HepG2 (cell line): Measurements from ENCODE around the gene AHCYL1. TPM values are rescaled to one million over a fixed set of nuclear protein-coding genes. Genes with fewer than 3 reads are reported as not detected.

Experiments used
- ARID5B ChIP-seq: IDR thresholded peaks from 2 replicates; pipeline ENCODE4 v1.4.0; 2020; ENCODE audit warnings: mild to moderate bottlenecking, missing genetic modification reagents
- ATF4 ChIP-seq, 2 experiments: fragments of 450-650 bp in 1 of 2; sonication (generic) in 1 of 2; formaldehyde crosslinking; IDR thresholded peaks; 2 replicates each; pipeline versions ENCODE4 v1.5.0 to v1.8.0; 2020 to 2022; ENCODE audit warnings: mild to moderate bottlenecking in 1 of 2, missing genetic modification reagents in 1 of 2
- ATM ChIP-seq: fragments of 450-650 bp; IDR thresholded peaks from 2 replicates; pipeline ENCODE4 v1.7.1; 2017; ENCODE audit warnings: mild to moderate bottlenecking, borderline replicate concordance
- HNRNPLL ChIP-seq: fragments of 200-400 bp; formaldehyde crosslinking; IDR thresholded peaks from 2 replicates; pipeline ENCODE4 v1.6.1; 2017; ENCODE audit warnings: mild to moderate bottlenecking, low read depth, low read length; ENCODE audit not compliant: poor library complexity, severe bottlenecking
- NRL ChIP-seq: sonication (generic); formaldehyde crosslinking; IDR thresholded peaks from 2 replicates; pipeline ENCODE4 v1.5.0; 2020; ENCODE audit warnings: missing genetic modification reagents, mild to moderate bottlenecking, moderate library complexity, borderline replicate concordance
- RAD21 ChIP-seq: fragments of 450-650 bp; formaldehyde crosslinking; IDR thresholded peaks from 2 replicates; pipeline ENCODE4 v1.5.0; 2020; ENCODE audit warnings: mild to moderate bottlenecking
- RFX5 ChIP-seq: IDR thresholded peaks from 2 replicates; pipeline ENCODE4 v1.6.1; 2011; ENCODE audit warnings: low read depth, low read length, improper control_type of control experiment
- SATB2 ChIP-seq: sonication (generic); formaldehyde crosslinking; IDR thresholded peaks from 2 replicates; pipeline ENCODE4 v1.5.0; 2020; ENCODE audit warnings: missing genetic modification reagents
- TFAP4 ChIP-seq: sonication (generic); IDR thresholded peaks from 2 replicates; pipeline ENCODE4 v1.6.1; 2016; ENCODE audit warnings: low read depth, borderline replicate concordance
- ZC3H4 ChIP-seq: sonication (generic); formaldehyde crosslinking; IDR thresholded peaks from 2 replicates; pipeline ENCODE4 v1.4.0; 2020; ENCODE audit warnings: missing genetic modification reagents, borderline replicate concordance
- ZFYVE20 ChIP-seq: sonication (generic); formaldehyde crosslinking; IDR thresholded peaks from 2 replicates; pipeline ENCODE4 v1.8.0; 2023; ENCODE audit warnings: low read depth, mild to moderate bottlenecking, moderate library complexity, missing genetic modification reagents, borderline replicate concordance
- ZNF224 ChIP-seq: sonication (generic); formaldehyde crosslinking; IDR thresholded peaks from 2 replicates; pipeline ENCODE4 v1.5.0; 2020; ENCODE audit warnings: mild to moderate bottlenecking, missing genetic modification reagents
- ZNF234 ChIP-seq: sonication (generic); formaldehyde crosslinking; conservative IDR thresholded peaks from 2 replicates; pipeline ENCODE4 v1.5.1; 2020; ENCODE audit warnings: mild to moderate bottlenecking, missing genetic modification reagents
- ZNF253 ChIP-seq: sonication (generic); formaldehyde crosslinking; IDR thresholded peaks from 2 replicates; pipeline ENCODE4 v1.8.0; 2022; ENCODE audit warnings: mild to moderate bottlenecking, missing genetic modification reagents, borderline replicate concordance
- ZNF451 ChIP-seq: sonication (generic); formaldehyde crosslinking; IDR thresholded peaks from 2 replicates; pipeline ENCODE4 v1.5.0; 2020; ENCODE audit warnings: mild to moderate bottlenecking, missing genetic modification reagents
- ZNF552 ChIP-seq: sonication (generic); formaldehyde crosslinking; IDR thresholded peaks from 2 replicates; pipeline ENCODE4 v1.9.0; 2022; ENCODE audit warnings: missing genetic modification reagents, mild to moderate bottlenecking, borderline replicate concordance
- ZNF660 ChIP-seq: sonication (generic); formaldehyde crosslinking; IDR thresholded peaks from 2 replicates; pipeline ENCODE4 v1.5.1; 2020; ENCODE audit warnings: mild to moderate bottlenecking, low read depth, missing genetic modification reagents, borderline replicate concordance
- ZNF670 ChIP-seq: sonication (generic); formaldehyde crosslinking; IDR thresholded peaks from 2 replicates; pipeline ENCODE4 v1.8.0; 2022; ENCODE audit warnings: mild to moderate bottlenecking, missing genetic modification reagents, borderline replicate concordance
- ZNF790 ChIP-seq: sonication (generic); formaldehyde crosslinking; IDR thresholded peaks from 2 replicates; pipeline ENCODE4 v1.8.0; 2022; ENCODE audit warnings: missing genetic modification reagents, mild to moderate bottlenecking, borderline replicate concordance
- polyA plus RNA-seq, 8 experiments: library from polyadenylated mRNA; depleted of rRNA in 3 of 8; stranded (reverse) in 7 of 8; unstranded in 1 of 8; fragments of >200 nt; fragmentation: Illumina TruSeq in 4 of 8; extraction: Trizol in 4 of 8; gene quantifications; 2 replicates each; pipeline versions ENCODE4 v1.2.1 to v1.2.3, GENCODE V29; 2011 to 2016; ENCODE audit warnings: low read depth in 4 of 8, missing spikeins in 1 of 8, mixed read lengths in 1 of 8; ENCODE audit not compliant: insufficient read depth in 1 of 8
- total RNA-seq, 5 experiments: library from RNA; depleted of rRNA; stranded (reverse); fragments of >200 nt; fragmentation: Illumina TruSeq; extraction: Trizol; gene quantifications; 2 replicates each; pipeline ENCODE4 v1.2.3, GENCODE V29; 2016; ENCODE audit warnings: low read depth in 1 of 5
- TF ChIP-seq, protein P1 (sequence below): sonication (generic); formaldehyde crosslinking; IDR thresholded peaks from 2 replicates; pipeline ENCODE4 v1.4.0; 2020; ENCODE audit warnings: missing genetic modification reagents, borderline replicate concordance

The AHCYL1 gene
- total and polyA plus RNA-seq, 2 of the 13 experiments (the other 11 are each of a cell fraction or from before 2014, with no cell fraction given) = 40.9 to 76.3 TPM

DNA sequence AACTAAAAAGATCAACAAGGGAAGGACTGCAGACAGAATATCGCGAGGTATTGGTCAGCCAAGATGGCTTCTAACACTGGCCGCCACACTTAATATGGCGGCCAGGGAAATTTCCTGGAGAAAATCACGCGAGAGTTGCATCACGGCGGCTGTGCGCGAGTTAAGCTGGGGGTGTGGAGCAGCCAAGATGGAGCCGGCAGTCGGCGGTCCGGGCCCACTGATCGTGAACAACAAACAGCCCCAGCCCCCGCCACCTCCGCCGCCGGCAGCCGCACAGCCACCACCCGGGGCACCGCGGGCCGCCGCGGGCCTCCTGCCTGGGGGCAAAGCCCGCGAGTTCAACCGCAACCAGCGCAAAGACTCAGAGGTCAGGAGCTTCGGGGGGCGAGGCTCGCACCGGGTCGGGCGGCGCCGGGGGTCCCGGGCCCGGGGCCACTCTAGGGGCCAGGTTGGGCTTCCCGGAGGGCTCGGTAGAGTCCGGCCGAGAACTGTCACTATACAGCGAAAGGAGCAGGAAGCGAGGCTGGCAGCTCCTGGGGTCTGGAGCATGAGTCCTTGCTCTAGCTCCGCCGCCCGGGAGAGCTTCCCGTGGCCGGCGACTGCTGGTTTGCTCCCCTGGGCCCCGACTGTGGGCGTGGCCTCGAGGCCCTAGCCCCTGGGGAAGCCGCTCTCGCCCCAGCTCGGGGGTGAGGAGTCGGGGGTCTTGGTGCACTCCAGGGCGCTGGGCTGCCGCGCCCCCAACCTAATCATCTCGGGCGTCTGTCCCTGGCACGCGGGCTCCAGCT is 50.1 kb downstream of the AHCYL1 start, which contains the start of gene STRIP1 (continued):
- TF ChIP-seq ARID5B (CRISPR knock-in tag) (peak; percentile 3; the same call in 1 of the 2 replicates), RAD21 (CRISPR knock-in tag) (peak; percentile 20; the same call in 1 of the 2 replicates), ZNF790 (CRISPR knock-in tag) (no peak), HNRNPLL (peak; percentile 76), ZNF670 (CRISPR knock-in tag) (peak; percentile 30; the same call in 1 of the 2 replicates), ZNF224 (no peak), ATM (no peak), ZNF660 (CRISPR knock-in tag) (no peak), ZNF451 (CRISPR knock-in tag) (no peak), ZNF253 (CRISPR knock-in tag) (no peak), ZC3H4 (CRISPR knock-in tag) (no peak), NRL (no peak), RFX5 (no peak), ZFYVE20 (CRISPR knock-in tag) (no peak), ATF4 (CRISPR knock-in tag; IDR thresholded peaks at IDR 0.05) (peak in 1 of 2 experiments; percentile 74; a peak in 2 of 4 replicates), ZNF234 (CRISPR knock-in tag) (peak; percentile 68; the same call in 1 of the 2 replicates), ZNF552 (CRISPR knock-in tag) (no peak), TFAP4 (0 out of 2 replicates have a peak, but pooled peaks have one; percentile 22), SATB2 (CRISPR knock-in tag) (no peak)
- TF ChIP-seq, protein P1, sequence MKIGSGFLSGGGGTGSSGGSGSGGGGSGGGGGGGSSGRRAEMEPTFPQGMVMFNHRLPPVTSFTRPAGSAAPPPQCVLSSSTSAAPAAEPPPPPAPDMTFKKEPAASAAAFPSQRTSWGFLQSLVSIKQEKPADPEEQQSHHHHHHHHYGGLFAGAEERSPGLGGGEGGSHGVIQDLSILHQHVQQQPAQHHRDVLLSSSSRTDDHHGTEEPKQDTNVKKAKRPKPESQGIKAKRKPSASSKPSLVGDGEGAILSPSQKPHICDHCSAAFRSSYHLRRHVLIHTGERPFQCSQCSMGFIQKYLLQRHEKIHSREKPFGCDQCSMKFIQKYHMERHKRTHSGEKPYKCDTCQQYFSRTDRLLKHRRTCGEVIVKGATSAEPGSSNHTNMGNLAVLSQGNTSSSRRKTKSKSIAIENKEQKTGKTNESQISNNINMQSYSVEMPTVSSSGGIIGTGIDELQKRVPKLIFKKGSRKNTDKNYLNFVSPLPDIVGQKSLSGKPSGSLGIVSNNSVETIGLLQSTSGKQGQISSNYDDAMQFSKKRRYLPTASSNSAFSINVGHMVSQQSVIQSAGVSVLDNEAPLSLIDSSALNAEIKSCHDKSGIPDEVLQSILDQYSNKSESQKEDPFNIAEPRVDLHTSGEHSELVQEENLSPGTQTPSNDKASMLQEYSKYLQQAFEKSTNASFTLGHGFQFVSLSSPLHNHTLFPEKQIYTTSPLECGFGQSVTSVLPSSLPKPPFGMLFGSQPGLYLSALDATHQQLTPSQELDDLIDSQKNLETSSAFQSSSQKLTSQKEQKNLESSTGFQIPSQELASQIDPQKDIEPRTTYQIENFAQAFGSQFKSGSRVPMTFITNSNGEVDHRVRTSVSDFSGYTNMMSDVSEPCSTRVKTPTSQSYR (CRISPR knock-in tag) = no peak
